LNCaP clone FGC (cell line): ENCODE data around the gene ZBTB25.

ENCODE experiments used
- DNase-seq: peaks from one replicate; pipeline ENCODE4 v3.0.0-alpha.2; 2011; ENCODE audit warnings: low read depth
- H3K4me3 ChIP-seq: 2 replicates; pipeline ENCODE4 v1.5.1; 2011; ENCODE audit warnings: mild to moderate bottlenecking, low read depth, low read length, control low read depth
- CTCF ChIP-seq: IDR thresholded peaks from 2 replicates; pipeline ENCODE4 v1.5.1; 2012; ENCODE audit warnings: mild to moderate bottlenecking; ENCODE audit not compliant: control insufficient read depth, insufficient read depth; ENCODE audit errors: extremely low read depth

The ZBTB25 gene

GRCh38 chr14:64400829-64401459 lies 102.7 kb downstream of the ZBTB25 start:
- no peak for TF ChIP-seq CTCF
- DNase-seq, result no peak
- H3K4me3 ChIP-seq, result no peak overlapping the region
